ENCODE results near the gene FOXO3. TPM values are rescaled to one million over a fixed set of nuclear protein-coding genes. Genes with fewer than 3 reads are reported as not detected.

FOXO3 gene
- total RNA-seq, 1 experiment from 2014 or later: 43.8 TPM

- no peak overlapping the region for H3K27ac ChIP-seq (ENCODE audit: low read length)
- H3K4me3 ChIP-seq (ENCODE audit: low read depth in 2 of 2, low read length in 2 of 2): no peak overlapping the region
- intact Hi-C loops (cut with micrococcal nuclease; ENCODE audit: unreplicated experiment) (no loop called here), in situ Hi-C loops (cut with HindIII; ENCODE audit: low pct_unique_long_range_greater_than_20kb, low sequenced_read_pairs) (no loop called here)
- peaks cover 13% of the 10 kb centered on the region for H3K4me1 ChIP-seq (ENCODE audit: control insufficient read depth, insufficient read depth, low read length)
- no peak for TF ChIP-seq REST (IDR thresholded peaks at IDR 0.05; ENCODE audit: insufficient read depth in 1 of 2, low read depth in 2 of 2, low read length in 1 of 2)
- TF ChIP-seq, protein P1, sequence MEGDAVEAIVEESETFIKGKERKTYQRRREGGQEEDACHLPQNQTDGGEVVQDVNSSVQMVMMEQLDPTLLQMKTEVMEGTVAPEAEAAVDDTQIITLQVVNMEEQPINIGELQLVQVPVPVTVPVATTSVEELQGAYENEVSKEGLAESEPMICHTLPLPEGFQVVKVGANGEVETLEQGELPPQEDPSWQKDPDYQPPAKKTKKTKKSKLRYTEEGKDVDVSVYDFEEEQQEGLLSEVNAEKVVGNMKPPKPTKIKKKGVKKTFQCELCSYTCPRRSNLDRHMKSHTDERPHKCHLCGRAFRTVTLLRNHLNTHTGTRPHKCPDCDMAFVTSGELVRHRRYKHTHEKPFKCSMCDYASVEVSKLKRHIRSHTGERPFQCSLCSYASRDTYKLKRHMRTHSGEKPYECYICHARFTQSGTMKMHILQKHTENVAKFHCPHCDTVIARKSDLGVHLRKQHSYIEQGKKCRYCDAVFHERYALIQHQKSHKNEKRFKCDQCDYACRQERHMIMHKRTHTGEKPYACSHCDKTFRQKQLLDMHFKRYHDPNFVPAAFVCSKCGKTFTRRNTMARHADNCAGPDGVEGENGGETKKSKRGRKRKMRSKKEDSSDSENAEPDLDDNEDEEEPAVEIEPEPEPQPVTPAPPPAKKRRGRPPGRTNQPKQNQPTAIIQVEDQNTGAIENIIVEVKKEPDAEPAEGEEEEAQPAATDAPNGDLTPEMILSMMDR (IDR thresholded peaks at IDR 0.05): no peak
- TF ChIP-seq SIN3A (IDR thresholded peaks at IDR 0.05; ENCODE audit: borderline replicate concordance, insufficient read depth, low read depth, low read length): no peak
- no peak for TF ChIP-seq POLR2AphosphoS5 (IDR thresholded peaks at IDR 0.05; ENCODE audit: low read depth, low read length)
- TF ChIP-seq TCF7L2 (IDR thresholded peaks at IDR 0.05; ENCODE audit: low read depth, low read length): no peak
- no peaks in the 10 kb centered on the region for H3K9me3 ChIP-seq (ENCODE audit: control insufficient read depth, insufficient read depth, low read depth, low read length)
- ATAC-seq (no peak), DNase-seq (ENCODE audit: low read depth, low spot score) (no peak)
- H3K36me3 ChIP-seq (ENCODE audit: control insufficient read depth, insufficient read depth, low read length): no peaks in the 10 kb centered on the region
- ChIA-PET POLR2A (no interaction called here), CTCF (no interaction called here)
- BruUV-seq (replicated peaks): no TSS peak
- no peaks in the 10 kb centered on the region for H3K27me3 ChIP-seq (ENCODE audit: control insufficient read depth, insufficient read depth, low read length)
Observed at GRCh38 chr6:108578595-108579327, 18.0 kb downstream of the FOXO3 start.

GRCh38 chr6:108579328-108579721 lies 18.6 kb downstream of the FOXO3 start:
- TF ChIP-seq REST (IDR thresholded peaks at IDR 0.05; ENCODE audit: insufficient read depth in 1 of 2, low read depth in 2 of 2, low read length in 1 of 2) (no peak), SIN3A (IDR thresholded peaks at IDR 0.05; ENCODE audit: borderline replicate concordance, insufficient read depth, low read depth, low read length) (no peak), POLR2AphosphoS5 (IDR thresholded peaks at IDR 0.05; ENCODE audit: low read depth, low read length) (no peak), TCF7L2 (IDR thresholded peaks at IDR 0.05; ENCODE audit: low read depth, low read length) (no peak)
- TF ChIP-seq, protein P1 (IDR thresholded peaks at IDR 0.05): no peak
- no peak for DNase-seq (ENCODE audit: low read depth, low spot score)
- intact Hi-C loops (cut with micrococcal nuclease; ENCODE audit: unreplicated experiment): no loop called here
- in situ Hi-C loops (cut with HindIII; ENCODE audit: low pct_unique_long_range_greater_than_20kb, low sequenced_read_pairs): no loop called here
- ChIA-PET CTCF (no interaction called here), POLR2A (interaction anchor here (0.7 kb wide), 1 partner anchor 18 kb away, joined by 5 read pairs; no protein-coding TSS in a partner anchor)
- Histone ChIP-seq H3K9me3 (ENCODE audit: control insufficient read depth, insufficient read depth, low read depth, low read length) (no peaks in the 10 kb centered on the region), H3K36me3 (ENCODE audit: control insufficient read depth, insufficient read depth, low read length) (no peaks in the 10 kb centered on the region), H3K27me3 (ENCODE audit: control insufficient read depth, insufficient read depth, low read length) (no peaks in the 10 kb centered on the region), H3K27ac (ENCODE audit: low read length) (no peak overlapping the region), H3K4me3 (ENCODE audit: low read depth in 2 of 2, low read length in 2 of 2) (no peak overlapping the region), H3K4me1 (ENCODE audit: control insufficient read depth, insufficient read depth, low read length) (peaks cover 13% of the 10 kb centered on the region)
- no peak for ATAC-seq
- no TSS peak for BruUV-seq (replicated peaks)
